GM19238 (cell line): ENCODE data around the gene MOK.

ENCODE experiments used
- DNase-seq: peaks from one replicate; pipeline ENCODE4 v3.0.0; 2011; ENCODE audit warnings: low spot score; ENCODE audit not compliant: insufficient read length

The MOK gene

GRCh38 chr14:102285106-102285505 is 19.9 kb downstream of the MOK start:
- DNase-seq: no peak

- DNase-seq: no peak
Measured at GRCh38 chr14:102283631-102284129, 21.3 kb downstream of the MOK start.

GRCh38 chr14:102282751-102283465 is 22.1 kb downstream of the MOK start:
- DNase-seq: no peak

GRCh38 chr14:102280376-102280962 is 24.5 kb downstream of the MOK start:
- no peak for DNase-seq

GRCh38 chr14:102279688-102280348 is 25.1 kb downstream of the MOK start:
- no peak for DNase-seq

- no peak for DNase-seq
Measured at GRCh38 chr14:102279282-102279681, 25.7 kb downstream of the MOK start.

- no peak for DNase-seq
Measured at GRCh38 chr14:102278631-102278935, 26.4 kb downstream of the MOK start.

GRCh38 chr14:102277874-102278630 is 26.9 kb downstream of the MOK start:
- DNase-seq: no peak

GRCh38 chr14:102275866-102276265 is 29.1 kb downstream of the MOK start:
- DNase-seq: no peak

GRCh38 chr14:102272392-102272791 is 32.6 kb downstream of the MOK start:
- DNase-seq: no peak

- no peak for DNase-seq
Measured at GRCh38 chr14:102264775-102265174, 40.2 kb downstream of the MOK start.

GRCh38 chr14:102264355-102264754 is 40.6 kb downstream of the MOK start:
- no peak for DNase-seq

- no peak for DNase-seq
Measured at GRCh38 chr14:102262929-102263462, 42.0 kb downstream of the MOK start.

GRCh38 chr14:102258136-102258535 is 46.8 kb downstream of the MOK start:
- no peak for DNase-seq

- no peak for DNase-seq
Measured at GRCh38 chr14:102256716-102257115, 48.2 kb downstream of the MOK start.

GRCh38 chr14:102255401-102256190 is 49.4 kb downstream of the MOK start:
- no peak for DNase-seq

- DNase-seq: no peak
Measured at GRCh38 chr14:102252834-102253801, 51.8 kb downstream of the MOK start.

- no peak for DNase-seq
Measured at GRCh38 chr14:102251161-102251560, 53.8 kb downstream of the MOK start.

GRCh38 chr14:102250636-102251035 is 54.3 kb downstream of the MOK start:
- no peak for DNase-seq

- no peak for DNase-seq
Measured at GRCh38 chr14:102249981-102250380, 55.0 kb downstream of the MOK start.
